ENCODE results near the gene ODC1. TPM values are rescaled to one million over a fixed set of nuclear protein-coding genes. Genes with fewer than 3 reads are reported as not detected.

ODC1 gene
- total and polyA plus RNA-seq, 2 donors, result 49.6 to 127 TPM

GRCh38 chr2:10481666-10482157 is 33.6 kb upstream of the ODC1 start:
- 95% methylated on average over 10 of the region's 10 CpGs for WGBS
- DNase-seq (ENCODE audit: low read depth in 6 of 9, low spot score in 9 of 9), result no peak

GRCh38 chr2:10481055-10481665 is 33.0 kb upstream of the ODC1 start:
- H3K27ac ChIP-seq (ENCODE audit: low read depth in 1 of 2, low read length in 1 of 2), result no peak overlapping the region
- H3K4me1 ChIP-seq (ENCODE audit: control insufficient read depth in 2 of 2, insufficient read depth in 2 of 2, low read length in 2 of 2), result peaks cover 0 to 35% of the 10 kb centered on the region in 2 donors
- H3K36me3 ChIP-seq (ENCODE audit: control insufficient read depth in 2 of 2, insufficient read depth in 2 of 2, low read length in 1 of 2), result no peaks in the 10 kb centered on the region
- DNase-seq (ENCODE audit: low read depth in 6 of 9, low spot score in 9 of 9), result no peak
- H3K9me3 ChIP-seq (ENCODE audit: control insufficient read depth in 2 of 2, insufficient read depth in 1 of 2, low read length in 1 of 2), result peaks cover 0 to 6% of the 10 kb centered on the region in 2 donors
- WGBS, result 94% methylated on average over 3 of the region's 3 CpGs
- H3K27me3 ChIP-seq (ENCODE audit: control insufficient read depth in 2 of 2, insufficient read depth in 1 of 2, low read length in 1 of 2), result no peaks in the 10 kb centered on the region
- no peak overlapping the region for H3K4me3 ChIP-seq (ENCODE audit: low read length in 2 of 2)

More at GRCh38 chr2:10481666-10482157, 33.6 kb upstream of the ODC1 start:
- no peak overlapping the region for H3K27ac ChIP-seq (ENCODE audit: low read depth in 1 of 2, low read length in 1 of 2)
- H3K4me3 ChIP-seq (ENCODE audit: low read length in 2 of 2), result no peak overlapping the region
- no peaks in the 10 kb centered on the region for H3K36me3 ChIP-seq (ENCODE audit: control insufficient read depth in 2 of 2, insufficient read depth in 2 of 2, low read length in 1 of 2)
- H3K4me1 ChIP-seq (ENCODE audit: control insufficient read depth in 2 of 2, insufficient read depth in 2 of 2, low read length in 2 of 2), result peaks cover 0 to 34% of the 10 kb centered on the region in 2 donors
- peaks cover 0 to 6% of the 10 kb centered on the region in 2 donors for H3K9me3 ChIP-seq (ENCODE audit: control insufficient read depth in 2 of 2, insufficient read depth in 1 of 2, low read length in 1 of 2)
- no peaks in the 10 kb centered on the region for H3K27me3 ChIP-seq (ENCODE audit: control insufficient read depth in 2 of 2, insufficient read depth in 1 of 2, low read length in 1 of 2)

- H3K4me3 ChIP-seq (ENCODE audit: low read length in 2 of 2), result no peak overlapping the region
- 96% methylated on average over 2 of the region's 2 CpGs for WGBS
- no peak overlapping the region for H3K27ac ChIP-seq (ENCODE audit: low read depth in 1 of 2, low read length in 1 of 2)
- no peaks in the 10 kb centered on the region for H3K27me3 ChIP-seq (ENCODE audit: control insufficient read depth in 2 of 2, insufficient read depth in 1 of 2, low read length in 1 of 2)
- H3K36me3 ChIP-seq (ENCODE audit: control insufficient read depth in 2 of 2, insufficient read depth in 2 of 2, low read length in 1 of 2), result no peaks in the 10 kb centered on the region
- H3K9me3 ChIP-seq (ENCODE audit: control insufficient read depth in 2 of 2, insufficient read depth in 1 of 2, low read length in 1 of 2), result peaks cover 0 to 6% of the 10 kb centered on the region in 2 donors
- no peak for DNase-seq (ENCODE audit: low read depth in 6 of 9, low spot score in 9 of 9)
- peaks cover 0 to 40% of the 10 kb centered on the region in 2 donors for H3K4me1 ChIP-seq (ENCODE audit: control insufficient read depth in 2 of 2, insufficient read depth in 2 of 2, low read length in 2 of 2)
These were observed 32.3 kb upstream of the ODC1 start for GRCh38 chr2:10480359-10480949.

- peaks cover 0 to 6% of the 10 kb centered on the region in 2 donors for H3K9me3 ChIP-seq (ENCODE audit: control insufficient read depth in 2 of 2, insufficient read depth in 1 of 2, low read length in 1 of 2)
- H3K4me1 ChIP-seq (ENCODE audit: control insufficient read depth in 2 of 2, insufficient read depth in 2 of 2, low read length in 2 of 2), result peaks cover 0 to 55% of the 10 kb centered on the region in 2 donors
- H3K27me3 ChIP-seq (ENCODE audit: control insufficient read depth in 2 of 2, insufficient read depth in 1 of 2, low read length in 1 of 2), result no peaks in the 10 kb centered on the region
- WGBS, result 91% methylated on average over 12 of the region's 12 CpGs
- no peak overlapping the region for H3K4me3 ChIP-seq (ENCODE audit: low read length in 2 of 2)
- H3K27ac ChIP-seq (ENCODE audit: low read depth in 1 of 2, low read length in 1 of 2), result peak overlapping the region in 1 of 2 donors; percentile 88
- DNase-seq (ENCODE audit: low read depth in 6 of 9, low spot score in 9 of 9), result no peak
- H3K36me3 ChIP-seq (ENCODE audit: control insufficient read depth in 2 of 2, insufficient read depth in 2 of 2, low read length in 1 of 2), result no peaks in the 10 kb centered on the region
These were observed 30.8 kb upstream of the ODC1 start for GRCh38 chr2:10478916-10479315.

- no peak overlapping the region for H3K4me3 ChIP-seq (ENCODE audit: low read length in 2 of 2)
- no peaks in the 10 kb centered on the region for H3K36me3 ChIP-seq (ENCODE audit: control insufficient read depth in 2 of 2, insufficient read depth in 2 of 2, low read length in 1 of 2)
- DNase-seq (ENCODE audit: low read depth in 6 of 9, low spot score in 9 of 9), result no peak
- H3K9me3 ChIP-seq (ENCODE audit: control insufficient read depth in 2 of 2, insufficient read depth in 1 of 2, low read length in 1 of 2), result peaks cover 0 to 6% of the 10 kb centered on the region in 2 donors
- peaks cover 0 to 59% of the 10 kb centered on the region in 2 donors for H3K4me1 ChIP-seq (ENCODE audit: control insufficient read depth in 2 of 2, insufficient read depth in 2 of 2, low read length in 2 of 2)
- H3K27ac ChIP-seq (ENCODE audit: low read depth in 1 of 2, low read length in 1 of 2), result peak overlapping the region in 1 of 2 donors; percentile 88
- 93% methylated on average over 12 of the region's 12 CpGs for WGBS
- H3K27me3 ChIP-seq (ENCODE audit: control insufficient read depth in 2 of 2, insufficient read depth in 1 of 2, low read length in 1 of 2), result no peaks in the 10 kb centered on the region
These were observed 30.1 kb upstream of the ODC1 start for GRCh38 chr2:10478298-10478625.

DNA sequence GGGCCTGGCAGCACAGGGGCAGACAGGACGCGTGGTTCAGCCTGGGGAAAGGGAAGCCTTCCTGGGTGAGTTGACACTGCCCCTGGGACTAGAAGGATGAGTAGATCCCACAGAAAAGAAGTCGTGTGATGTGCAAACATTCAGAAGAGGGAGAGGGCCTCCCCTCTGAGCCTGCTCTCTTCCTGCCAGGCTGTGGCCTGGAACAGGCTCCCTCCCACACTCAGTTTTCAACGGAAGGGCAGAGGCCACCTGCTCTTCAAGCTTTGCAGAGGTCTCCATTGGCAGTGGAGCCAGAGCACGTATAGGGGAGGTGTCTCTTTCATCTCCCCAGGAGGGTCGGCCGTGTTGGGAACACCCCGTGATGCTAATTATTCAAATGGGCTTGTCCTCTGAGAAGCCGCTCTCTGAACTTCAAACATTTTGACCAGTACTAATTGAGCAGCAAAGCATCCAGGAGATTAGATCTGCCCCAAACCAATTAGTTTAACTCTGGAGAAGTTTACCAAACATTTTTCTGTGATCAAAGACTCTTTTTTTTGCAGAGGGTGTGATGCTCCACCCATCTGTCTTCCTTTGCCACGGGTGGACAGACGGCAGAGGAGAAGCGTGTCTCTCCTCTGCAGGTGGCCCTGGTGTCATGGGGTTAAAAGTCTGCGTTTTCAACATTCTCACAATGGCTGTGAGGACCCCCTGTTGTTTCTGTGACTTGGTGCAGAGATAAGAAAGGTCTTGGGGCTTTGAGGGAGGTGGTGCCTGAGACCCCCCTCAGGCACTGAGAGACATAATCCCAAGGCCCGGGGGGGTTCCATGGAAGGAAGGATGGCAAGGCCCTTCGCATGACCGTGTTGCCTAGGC is 29.5 kb upstream of the ODC1 start:
- Histone ChIP-seq H3K4me1 (ENCODE audit: control insufficient read depth in 2 of 2, insufficient read depth in 2 of 2, low read length in 2 of 2) (peaks cover 0 to 63% of the 10 kb centered on the region in 2 donors), H3K27ac (ENCODE audit: low read depth in 1 of 2, low read length in 1 of 2) (peak overlapping the region in 1 of 2 donors; percentile 88), H3K9me3 (ENCODE audit: control insufficient read depth in 2 of 2, insufficient read depth in 1 of 2, low read length in 1 of 2) (peaks cover 0 to 6% of the 10 kb centered on the region in 2 donors), H3K27me3 (ENCODE audit: control insufficient read depth in 2 of 2, insufficient read depth in 1 of 2, low read length in 1 of 2) (no peaks in the 10 kb centered on the region), H3K36me3 (ENCODE audit: control insufficient read depth in 2 of 2, insufficient read depth in 2 of 2, low read length in 1 of 2) (no peaks in the 10 kb centered on the region), H3K4me3 (ENCODE audit: low read length in 2 of 2) (no peak overlapping the region)
- WGBS, result 50% methylated on average over 16 of the region's 16 CpGs
- DNase-seq (ENCODE audit: low read depth in 6 of 9, low spot score in 9 of 9), result peak in 4 of 9 donors; percentile 18 to 63 (median 30)

DNA sequence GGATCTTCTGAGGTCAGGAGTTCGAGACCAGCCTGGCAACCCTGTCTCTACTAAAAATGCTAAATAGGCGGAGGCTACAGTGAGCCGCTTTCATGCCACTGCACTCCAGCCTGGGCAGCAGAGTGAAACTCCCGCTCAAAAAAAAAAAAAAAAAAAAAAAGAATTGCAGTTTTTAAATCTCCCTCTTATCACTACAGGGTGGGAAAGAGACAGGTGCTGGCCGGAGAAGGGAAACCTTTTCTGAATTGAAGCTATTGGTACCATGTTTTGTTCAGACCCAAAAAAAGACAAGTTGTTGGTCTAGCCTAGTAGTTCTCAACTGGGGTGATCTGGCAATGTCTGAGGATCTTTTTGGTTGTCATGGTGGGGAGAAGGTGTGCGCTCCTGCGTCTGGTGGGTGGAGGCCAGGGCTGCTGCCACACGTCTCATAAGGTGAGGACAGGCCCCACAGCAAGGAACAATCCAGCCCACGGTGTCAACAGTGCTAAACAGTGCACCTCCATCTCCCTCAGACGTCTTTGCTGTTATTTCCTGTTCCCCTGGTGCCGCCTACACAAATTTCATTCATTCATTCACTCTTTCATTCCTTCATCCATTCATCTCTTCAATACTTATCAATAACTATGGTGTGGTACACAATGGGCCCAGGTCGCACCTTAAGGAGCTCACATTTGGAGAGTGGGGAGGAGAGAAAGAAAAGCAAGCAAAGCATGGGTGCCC is 28.8 kb upstream of the ODC1 start:
- DNase-seq (ENCODE audit: low read depth in 6 of 9, low spot score in 9 of 9), result no peak
- 91% methylated on average over 12 of the region's 12 CpGs for WGBS
- H3K9me3 ChIP-seq (ENCODE audit: control insufficient read depth in 2 of 2, insufficient read depth in 1 of 2, low read length in 1 of 2), result peaks cover 0 to 6% of the 10 kb centered on the region in 2 donors

DNA sequence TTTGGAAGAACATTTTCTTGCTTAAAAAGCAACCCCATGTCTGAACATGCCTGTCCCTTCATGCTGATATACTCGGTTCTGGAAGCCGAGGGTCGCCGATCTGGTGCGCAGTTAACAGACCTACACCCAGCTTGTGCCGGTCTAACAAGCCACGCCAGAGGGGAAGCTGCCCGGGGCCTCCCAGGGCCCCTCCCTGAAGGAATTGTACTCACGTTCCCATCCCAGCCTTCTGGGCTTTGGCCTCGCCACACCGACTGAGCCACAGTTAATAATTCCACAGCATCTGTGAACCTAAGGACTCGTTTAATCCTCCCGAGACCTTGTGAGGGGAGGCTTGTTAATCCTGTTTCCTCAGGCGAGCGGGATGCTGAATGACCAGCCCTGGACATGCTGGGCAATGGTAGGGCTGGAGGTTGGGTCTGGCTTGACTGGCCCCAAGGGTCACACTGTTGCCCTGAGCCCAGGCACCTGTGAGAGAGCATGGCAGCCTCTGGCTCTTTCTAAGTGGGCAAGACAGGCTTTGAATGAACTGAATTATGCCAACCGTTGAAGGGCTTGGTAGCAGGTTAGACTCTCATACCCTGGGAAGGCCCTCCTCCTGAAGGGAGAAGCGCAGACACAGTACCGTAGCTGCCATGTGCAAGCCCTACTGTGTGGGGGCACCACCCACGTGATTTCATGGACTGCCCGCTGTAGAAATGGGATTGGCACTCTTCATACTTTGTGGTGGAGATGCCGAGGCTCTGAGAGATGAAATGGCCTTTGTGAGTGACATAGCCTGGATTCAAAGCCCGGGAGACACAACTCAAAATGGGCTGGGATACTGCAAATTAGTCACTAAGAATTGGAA is 27.9 kb upstream of the ODC1 start:
- H3K27ac ChIP-seq (ENCODE audit: low read depth in 1 of 2, low read length in 1 of 2), result no peak overlapping the region
- H3K36me3 ChIP-seq (ENCODE audit: control insufficient read depth in 2 of 2, insufficient read depth in 2 of 2, low read length in 1 of 2), result no peaks in the 10 kb centered on the region
- H3K9me3 ChIP-seq (ENCODE audit: control insufficient read depth in 2 of 2, insufficient read depth in 1 of 2, low read length in 1 of 2), result peaks cover 0 to 6% of the 10 kb centered on the region in 2 donors
- no peaks in the 10 kb centered on the region for H3K27me3 ChIP-seq (ENCODE audit: control insufficient read depth in 2 of 2, insufficient read depth in 1 of 2, low read length in 1 of 2)
- DNase-seq (ENCODE audit: low read depth in 6 of 9, low spot score in 9 of 9), result no peak
- 97% methylated on average over 22 of the region's 22 CpGs for WGBS
- no peak overlapping the region for H3K4me3 ChIP-seq (ENCODE audit: low read length in 2 of 2)
- H3K4me1 ChIP-seq (ENCODE audit: control insufficient read depth in 2 of 2, insufficient read depth in 2 of 2, low read length in 2 of 2), result peaks cover 0 to 76% of the 10 kb centered on the region in 2 donors

More for the DNA sequence above, 28.8 kb upstream of the ODC1 start:
- Histone ChIP-seq H3K27ac (ENCODE audit: low read depth in 1 of 2, low read length in 1 of 2) (peak overlapping the region in 1 of 2 donors; percentile 88), H3K27me3 (ENCODE audit: control insufficient read depth in 2 of 2, insufficient read depth in 1 of 2, low read length in 1 of 2) (no peaks in the 10 kb centered on the region), H3K4me3 (ENCODE audit: low read length in 2 of 2) (no peak overlapping the region), H3K36me3 (ENCODE audit: control insufficient read depth in 2 of 2, insufficient read depth in 2 of 2, low read length in 1 of 2) (no peaks in the 10 kb centered on the region), H3K4me1 (ENCODE audit: control insufficient read depth in 2 of 2, insufficient read depth in 2 of 2, low read length in 2 of 2) (peaks cover 0 to 71% of the 10 kb centered on the region in 2 donors)
